Body of pancreas (tissue), 4 donors: ENCODE results near the gene S1PR5.
"Not testable (repeated sequence)": the region's sequence is repeated elsewhere in the genome, so short reads cannot be mapped to it uniquely, and the experiment has no call there.

Experiments
- POLR2A ChIP-seq, 3 donors: fragments of 450-650 bp; IDR thresholded peaks; one replicate each; pipeline ENCODE4 v1.6.1; 2016; ENCODE audit warnings: antibody characterized with exemption in 3 of 3, mild to moderate bottlenecking in 2 of 3
- TF ChIP-seq, protein P1 (sequence below), 7 experiments: fragments of 450-650 bp in 4 of 7; fragments of 200-600 bp in 3 of 7; sonication (generic) in 3 of 7; IDR thresholded peaks; one replicate each; pipeline ENCODE4 v1.5.1; 2016 to 2019; ENCODE audit warnings: antibody characterized with exemption in 7 of 7

DNA sequence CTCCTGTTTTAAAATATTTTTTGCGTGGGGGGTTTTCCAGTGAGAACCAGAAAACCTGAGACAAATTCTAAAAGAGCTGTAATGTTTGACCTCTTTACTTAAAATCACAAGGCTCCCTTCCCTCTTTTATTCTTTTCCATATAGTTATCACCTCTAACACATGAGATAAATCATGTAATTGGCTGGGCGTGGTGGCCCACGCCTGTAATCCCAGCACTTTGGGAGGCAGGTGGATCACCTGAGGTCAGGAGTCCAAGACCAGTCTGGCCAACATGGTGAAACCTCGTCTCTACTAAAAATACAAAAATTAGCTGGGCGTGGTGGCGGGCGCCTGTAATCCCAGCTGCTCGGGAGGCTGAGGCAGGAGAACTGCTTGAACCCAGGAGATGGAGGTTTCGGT lies 33.8 kb upstream of the S1PR5 start:
- TF ChIP-seq, protein P1, sequence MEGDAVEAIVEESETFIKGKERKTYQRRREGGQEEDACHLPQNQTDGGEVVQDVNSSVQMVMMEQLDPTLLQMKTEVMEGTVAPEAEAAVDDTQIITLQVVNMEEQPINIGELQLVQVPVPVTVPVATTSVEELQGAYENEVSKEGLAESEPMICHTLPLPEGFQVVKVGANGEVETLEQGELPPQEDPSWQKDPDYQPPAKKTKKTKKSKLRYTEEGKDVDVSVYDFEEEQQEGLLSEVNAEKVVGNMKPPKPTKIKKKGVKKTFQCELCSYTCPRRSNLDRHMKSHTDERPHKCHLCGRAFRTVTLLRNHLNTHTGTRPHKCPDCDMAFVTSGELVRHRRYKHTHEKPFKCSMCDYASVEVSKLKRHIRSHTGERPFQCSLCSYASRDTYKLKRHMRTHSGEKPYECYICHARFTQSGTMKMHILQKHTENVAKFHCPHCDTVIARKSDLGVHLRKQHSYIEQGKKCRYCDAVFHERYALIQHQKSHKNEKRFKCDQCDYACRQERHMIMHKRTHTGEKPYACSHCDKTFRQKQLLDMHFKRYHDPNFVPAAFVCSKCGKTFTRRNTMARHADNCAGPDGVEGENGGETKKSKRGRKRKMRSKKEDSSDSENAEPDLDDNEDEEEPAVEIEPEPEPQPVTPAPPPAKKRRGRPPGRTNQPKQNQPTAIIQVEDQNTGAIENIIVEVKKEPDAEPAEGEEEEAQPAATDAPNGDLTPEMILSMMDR (IDR thresholded peaks at IDR 0.05), result not testable (repeated sequence)
- TF ChIP-seq POLR2A (IDR thresholded peaks at IDR 0.05), result not testable (repeated sequence)
